B cell (primary cell): Measurements from ENCODE around the gene IL6ST. TPM values are rescaled to one million over a fixed set of nuclear protein-coding genes. Genes with fewer than 3 reads are reported as not detected.

Source experiments
- ATAC-seq: fragments of 200-7000 bp; cut with Tn5 transposase; one replicate; pipeline ENCODE4 v1.10.0; 2021; ENCODE audit warnings: low read depth, mild to moderate bottlenecking, moderate number of reproducible peaks, moderate library complexity
- CTCF ChIA-PET: fragments of 350-600 bp; sonication (Branson Sonifier 250); formaldehyde crosslinking; loops from one replicate; lab custom pipeline; 2021; ENCODE audit warnings: antibody characterized with exemption, inconsistent platforms; lab: Charles Lee
- POLR2A ChIA-PET: fragments of 350-600 bp; sonication (Branson Sonifier 250); formaldehyde crosslinking; loops from one replicate; lab custom pipeline; 2021; ENCODE audit warnings: antibody characterized with exemption; lab: Charles Lee
- DNase-seq: peaks from one replicate; pipeline ENCODE4 v3.0.0; 2013
- H2AFZ ChIP-seq: 2 replicates; pipeline ENCODE4 v1.6.1; 2012; ENCODE audit warnings: mild to moderate bottlenecking, low read depth, low read length; ENCODE audit not compliant: insufficient read depth, poor library complexity, severe bottlenecking
- H3K27ac ChIP-seq, 2 donors: 1 replicate in 1 of 2; 2 replicates in 1 of 2; pipeline ENCODE4 v1.5.1; 2012 to 2013; ENCODE audit warnings: low read length in 2 of 2, mild to moderate bottlenecking in 2 of 2, moderate library complexity in 1 of 2
- H3K27me3 ChIP-seq, 4 experiments: fragments of 200-600 bp in 1 of 4; sonication (generic) in 1 of 4; replicated peaks in 1 of 4; 1 replicate in 2 of 4; 2 replicates in 2 of 4; pipeline versions ENCODE4 v1.6.1 to v1.7.0; 2013 to 2016; ENCODE audit warnings: low read length in 3 of 4, mild to moderate bottlenecking in 2 of 4, mixed read lengths in 1 of 4, moderate library complexity in 1 of 4; ENCODE audit not compliant: insufficient read depth in 4 of 4, control insufficient read depth in 3 of 4; ENCODE audit errors: control extremely low read depth in 1 of 4
- H3K36me3 ChIP-seq, 2 experiments: replicated peaks in 1 of 2; 1 replicate in 1 of 2; 2 replicates in 1 of 2; pipeline versions ENCODE4 v1.6.1 to v1.7.1; 2013; ENCODE audit warnings: low read length in 1 of 2; ENCODE audit not compliant: insufficient read depth in 2 of 2, control insufficient read depth in 1 of 2; ENCODE audit errors: control extremely low read depth in 1 of 2, extremely low read depth in 1 of 2
- H3K4me1 ChIP-seq, 2 donors: fragments of 200-600 bp in 1 of 2; sonication (generic) in 1 of 2; 1 replicate in 1 of 2; 2 replicates in 1 of 2; pipeline versions ENCODE4 v1.5.1 to v1.6.1; 2013 to 2017; ENCODE audit warnings: low read length in 2 of 2; ENCODE audit not compliant: control insufficient read depth in 2 of 2, insufficient read depth in 2 of 2
- H3K4me2 ChIP-seq: replicated peaks from 2 replicates; pipeline ENCODE3; 2012; ENCODE audit warnings: mild to moderate bottlenecking, low read depth, low read length; ENCODE audit not compliant: poor library complexity, severe bottlenecking
- H3K4me3 ChIP-seq, 5 experiments: fragments of 200-600 bp in 1 of 5; sonication (generic) in 1 of 5; 1 replicate in 3 of 5; 2 replicates in 2 of 5; pipeline versions ENCODE4 v1.5.1 to v1.7.0; 2011 to 2016; ENCODE audit warnings: low read length in 4 of 5, mild to moderate bottlenecking in 4 of 5, low read depth in 2 of 5, control low read depth in 1 of 5, moderate library complexity in 1 of 5; ENCODE audit not compliant: insufficient read depth in 1 of 5; ENCODE audit errors: control extremely low read depth in 1 of 5, extremely low read depth in 1 of 5
- H3K79me2 ChIP-seq: fragments of 200-600 bp; sonication (generic); one replicate; pipeline ENCODE4 v1.6.0; 2016; ENCODE audit warnings: low read length; ENCODE audit not compliant: control insufficient read depth, insufficient read depth
- H3K9ac ChIP-seq: fragments of 200-600 bp; sonication (generic); 2 replicates; pipeline ENCODE4 v1.6.1; 2017; ENCODE audit warnings: mild to moderate bottlenecking, low read length, moderate library complexity
- H3K9me3 ChIP-seq, 3 donors: one replicate each; pipeline versions ENCODE4 v1.6.1 to v1.7.1; 2013; ENCODE audit warnings: low read length in 2 of 3; ENCODE audit not compliant: control insufficient read depth in 2 of 3, insufficient read depth in 1 of 3; ENCODE audit errors: control extremely low read depth in 1 of 3
- H4K20me1 ChIP-seq: 2 replicates; pipeline ENCODE4 v1.6.0; 2012; ENCODE audit warnings: mild to moderate bottlenecking, low read length; ENCODE audit not compliant: insufficient read depth, control insufficient read depth, poor library complexity, severe bottlenecking
- H3K27ac Mint-ChIP-seq: one replicate; pipeline ENCODE4 v1.8.0; 2021; ENCODE audit warnings: mixed read lengths
- H3K27me3 Mint-ChIP-seq: one replicate; pipeline ENCODE4 v1.8.0; 2021; ENCODE audit warnings: mixed read lengths
- H3K4me1 Mint-ChIP-seq: one replicate; pipeline ENCODE4 v1.8.0; 2021; ENCODE audit warnings: mixed read lengths
- H3K4me3 Mint-ChIP-seq: one replicate; pipeline ENCODE4 v1.8.0; 2021; ENCODE audit warnings: mixed read lengths
- H3K9me3 Mint-ChIP-seq: one replicate; pipeline ENCODE4 v1.8.0; 2022; ENCODE audit warnings: mixed read lengths; ENCODE audit not compliant: insufficient read depth
- CTCF ChIP-seq: fragments of 200-600 bp; IDR thresholded peaks from one replicate; pipeline ENCODE4 v1.8.0; 2022; ENCODE audit warnings: antibody characterized with exemption, mild to moderate bottlenecking
- EZH2 ChIP-seq: IDR thresholded peaks from 2 replicates; pipeline ENCODE4 v1.6.1; 2012; ENCODE audit warnings: borderline replicate concordance, low read depth, mild to moderate bottlenecking, moderate library complexity, low read length; ENCODE audit not compliant: insufficient read depth, poor library complexity, severe bottlenecking
- WGBS: methylation state at CpG from one replicate; pipeline ENCODE4 v1.1.5; 2013; ENCODE audit warnings: missing lambda C conversion rate; ENCODE audit not compliant: insufficient coverage; 5-methylcytosine and 5-hydroxymethylcytosine counted together
- intact Hi-C: fragments of 100-400 bp; cut with micrococcal nuclease; formaldehyde crosslinking; loops from one replicate; pipeline ENCODE4 v1.10.0; 2022
- polyA plus RNA-seq: library from polyadenylated mRNA; depleted of rRNA; stranded (reverse); fragments of >200 nt; gene quantifications from 2 replicates; pipeline ENCODE4 v1.2.3, GENCODE V29; 2012
- total RNA-seq, 2 donors: library from RNA; stranded (reverse); fragments of 120-200 nt in 1 of 2; gene quantifications; 1 replicate in 1 of 2; 2 replicates in 1 of 2; pipeline versions ENCODE4 v1.2.3 to v1.2.4, GENCODE V29; 2013 to 2022

IL6ST gene
- total and polyA plus RNA-seq, 2 donors (not counting 1 experiment from before 2014, with no cell fraction given) = 4.3 to 28.0 TPM

- ChIA-PET POLR2A (no interaction called here), CTCF (no interaction called here)
- Histone ChIP-seq H3K79me2 (no peaks in the 10 kb centered on the region), H3K27ac (no peak overlapping the region), H4K20me1 (no peaks in the 10 kb centered on the region), H3K27me3 (no peaks in the 10 kb centered on the region), H3K4me1 (peaks cover 5 to 8% of the 10 kb centered on the region in 2 donors), H3K9me3 (no peaks in the 10 kb centered on the region), H3K36me3 (no peaks in the 10 kb centered on the region), H2AFZ (no peak overlapping the region), H3K4me2 (no peak overlapping the region), H3K9ac (no peak overlapping the region), H3K4me3 (no peak overlapping the region)
- H3K27me3 Mint-ChIP-seq = peaks cover 7% of the 10 kb centered on the region
- no peak overlapping the region for H3K27ac Mint-ChIP-seq
- no peaks in the 10 kb centered on the region for H3K9me3 Mint-ChIP-seq
- peaks cover 6% of the 10 kb centered on the region for H3K4me1 Mint-ChIP-seq
- WGBS = 100% methylated on average over 2 of the region's 2 CpGs
- TF ChIP-seq EZH2 (no peak), CTCF (no peak)
- intact Hi-C loops = no loop called here
- no peak for DNase-seq
- ATAC-seq = no peak
- H3K4me3 Mint-ChIP-seq = no peak overlapping the region
These were observed 79.8 kb downstream of the IL6ST start for GRCh38 chr5:55914971-55915370.

- 98% methylated on average over 9 of the region's 10 CpGs for WGBS
- TF ChIP-seq EZH2 = no peak
- TF ChIP-seq CTCF = no peak
- no peaks in the 10 kb centered on the region for H3K27me3 ChIP-seq
- no peaks in the 10 kb centered on the region for H3K9me3 ChIP-seq
- no peak overlapping the region for H3K27ac ChIP-seq
- ATAC-seq (no peak), DNase-seq (no peak)
- H4K20me1 ChIP-seq = no peaks in the 10 kb centered on the region
- Mint-ChIP-seq H3K4me1 (no peaks in the 10 kb centered on the region), H3K4me3 (no peak overlapping the region), H3K27me3 (peaks cover 11% of the 10 kb centered on the region), H3K9me3 (peaks cover 4% of the 10 kb centered on the region), H3K27ac (no peak overlapping the region)
- POLR2A ChIA-PET = no interaction called here
- no peak overlapping the region for H3K9ac ChIP-seq
- no peak overlapping the region for H2AFZ ChIP-seq
- CTCF ChIA-PET = no interaction called here
- H3K4me3 ChIP-seq = no peak overlapping the region
- H3K79me2 ChIP-seq = no peaks in the 10 kb centered on the region
- intact Hi-C loops = no loop called here
- no peak overlapping the region for H3K4me2 ChIP-seq
- H3K4me1 ChIP-seq = no peaks in the 10 kb centered on the region
- no peaks in the 10 kb centered on the region for H3K36me3 ChIP-seq
These were observed 81.0 kb downstream of the IL6ST start for GRCh38 chr5:55913466-55914413.
